ENCODE measurements around the gene PHLPP2. TPM values are rescaled to one million over a fixed set of nuclear protein-coding genes. Genes with fewer than 3 reads are reported as not detected.

The PHLPP2 gene
- total RNA-seq, 1 donor from 2014 or later: 18.7 TPM

GRCh38 chr16:71727551-71728324 is 3.2 kb upstream of the PHLPP2 start:
- Mint-ChIP-seq H3K9me3 (no peaks in the 10 kb centered on the region), H3K4me1 (peaks cover 23% of the 10 kb centered on the region), H3K4me3 (no peak overlapping the region), H3K36me3 (ENCODE audit: low read depth) (peaks cover 7% of the 10 kb centered on the region), H3K27me3 (ENCODE audit: low read depth) (peaks cover 19% of the 10 kb centered on the region), H3K27ac (ENCODE audit: unreplicated experiment) (no peak overlapping the region)
- TF ChIP-seq CTCF (conservative IDR thresholded peaks at IDR 0.05): no peak
- no peak for DNase-seq (ENCODE audit: low read depth, low spot score)

DNA sequence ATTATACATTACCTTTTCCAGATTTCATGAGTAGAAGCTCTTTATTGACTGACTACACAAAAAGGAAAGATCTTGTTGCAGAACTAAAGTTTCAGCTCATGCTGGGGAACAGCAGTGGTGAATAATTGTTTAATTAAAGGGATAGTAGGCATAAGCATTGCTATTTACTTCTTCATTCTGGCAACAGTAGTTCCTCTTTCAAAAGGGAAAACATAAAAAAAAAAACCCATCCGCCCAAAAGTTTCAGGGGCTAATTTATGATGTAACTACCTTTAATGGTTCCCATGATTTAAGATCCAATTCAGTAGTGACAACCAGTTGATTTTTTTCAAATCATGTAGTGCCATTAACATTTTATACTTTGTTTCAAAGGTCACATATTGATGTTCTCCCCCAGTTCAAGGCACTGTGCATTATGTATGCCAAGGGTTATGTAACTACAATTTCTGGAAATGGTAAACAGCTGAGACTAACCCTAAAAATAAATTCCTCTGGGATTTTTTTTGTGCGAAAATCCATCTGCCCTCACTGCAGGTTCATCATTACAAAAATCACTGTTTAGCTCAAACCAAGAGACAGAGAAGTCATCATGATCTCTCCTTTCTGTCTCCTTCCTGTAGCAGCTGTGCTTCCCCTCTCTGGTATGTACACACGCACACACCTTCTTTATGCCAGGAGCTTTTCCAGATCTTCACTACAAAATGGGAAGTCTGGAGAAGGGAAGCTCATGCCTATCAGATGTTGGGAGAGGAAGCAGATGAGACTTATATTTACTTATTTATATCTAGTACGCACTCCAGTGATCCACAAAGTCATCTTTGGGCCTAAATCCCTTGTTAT is 2.2 kb upstream of the PHLPP2 start:
- peak overlapping the region; percentile 66 for H3K4me3 Mint-ChIP-seq
- no peaks in the 10 kb centered on the region for H3K9me3 Mint-ChIP-seq
- no peak for TF ChIP-seq CTCF (conservative IDR thresholded peaks at IDR 0.05)
- no peak for DNase-seq (ENCODE audit: low read depth, low spot score)
- H3K27ac Mint-ChIP-seq (ENCODE audit: unreplicated experiment): no peak overlapping the region
- H3K4me1 Mint-ChIP-seq: peaks cover 31% of the 10 kb centered on the region
- H3K36me3 Mint-ChIP-seq (ENCODE audit: low read depth): peaks cover 2% of the 10 kb centered on the region
- H3K27me3 Mint-ChIP-seq (ENCODE audit: low read depth): peaks cover 21% of the 10 kb centered on the region

GRCh38 chr16:71723537-71724319 is 773 bp downstream of the PHLPP2 start:
- no peaks in the 10 kb centered on the region for H3K9me3 Mint-ChIP-seq
- peaks cover 3% of the 10 kb centered on the region for H3K36me3 Mint-ChIP-seq (ENCODE audit: low read depth)
- TF ChIP-seq CTCF (conservative IDR thresholded peaks at IDR 0.05): peak; percentile 26
- H3K4me3 Mint-ChIP-seq: peak overlapping the region; percentile 90
- peaks cover 22% of the 10 kb centered on the region for H3K4me1 Mint-ChIP-seq
- DNase-seq (ENCODE audit: low read depth, low spot score): peak; percentile 66
- peaks cover 21% of the 10 kb centered on the region for H3K27me3 Mint-ChIP-seq (ENCODE audit: low read depth)
- H3K27ac Mint-ChIP-seq (ENCODE audit: unreplicated experiment): peak overlapping the region; percentile 84

DNA sequence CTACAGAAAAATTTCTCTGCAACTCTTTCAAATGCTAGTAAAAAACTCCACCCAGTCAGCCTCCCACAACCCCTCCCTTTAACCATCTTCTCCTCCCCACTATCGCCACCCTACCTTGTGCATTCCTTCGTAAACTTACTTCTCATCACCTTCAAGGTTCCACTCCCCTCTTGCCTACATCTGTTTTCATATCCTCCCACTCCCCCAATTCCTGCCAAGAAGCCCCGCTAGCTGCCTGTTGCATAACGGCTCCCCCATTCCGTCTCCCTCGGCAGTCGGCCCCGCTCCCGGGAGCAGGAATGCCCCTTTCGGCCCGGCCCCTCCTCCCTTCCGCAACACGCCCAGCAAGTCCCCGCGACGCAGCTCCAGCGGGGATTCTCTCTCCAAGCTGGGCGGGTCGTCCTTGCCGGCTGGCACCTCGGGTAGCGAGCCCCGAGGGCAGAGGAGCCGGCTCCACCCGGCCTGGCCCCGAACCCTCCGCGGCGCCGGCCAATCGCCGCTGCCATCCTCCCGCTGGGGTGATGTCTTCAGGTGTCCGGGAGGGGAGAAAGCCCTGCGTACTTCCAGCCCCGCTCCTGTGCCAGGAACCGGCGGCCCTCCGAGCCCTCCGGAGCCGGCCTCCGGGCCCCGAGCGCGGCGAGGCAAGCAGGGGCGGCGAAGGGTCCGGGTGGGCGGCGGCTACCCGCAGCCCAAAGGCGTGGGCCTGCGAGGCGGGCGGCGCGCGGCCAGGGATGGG is 1.5 kb downstream of the PHLPP2 start:
- H3K27me3 Mint-ChIP-seq (ENCODE audit: low read depth): peaks cover 21% of the 10 kb centered on the region
- H3K9me3 Mint-ChIP-seq: no peaks in the 10 kb centered on the region
- H3K36me3 Mint-ChIP-seq (ENCODE audit: low read depth): peaks cover 3% of the 10 kb centered on the region
- TF ChIP-seq CTCF (conservative IDR thresholded peaks at IDR 0.05): no peak
- H3K27ac Mint-ChIP-seq (ENCODE audit: unreplicated experiment): no peak overlapping the region
- peaks cover 21% of the 10 kb centered on the region for H3K4me1 Mint-ChIP-seq
- DNase-seq (ENCODE audit: low read depth, low spot score): peak; percentile 69
- peak overlapping the region; percentile 94 for H3K4me3 Mint-ChIP-seq
